Breast epithelium (tissue), 4 donors: ENCODE data around the gene GMFB. TPM values are rescaled to one million over a fixed set of nuclear protein-coding genes. Genes with fewer than 3 reads are reported as not detected.
"Not testable (repeated sequence)": the region's sequence is repeated elsewhere in the genome, so short reads cannot be mapped to it uniquely, and the experiment has no call there.

Experiments
- DNase-seq, 2 donors: peaks; one replicate each; pipeline ENCODE4 v3.0.0-alpha.2; 2019; ENCODE audit warnings: low spot score in 2 of 2
- H3K27ac ChIP-seq, 2 donors: fragments of 200-600 bp; sonication (generic) in 1 of 2; one replicate each; pipeline ENCODE4 v1.5.1; 2016 to 2019; ENCODE audit warnings: mild to moderate bottlenecking in 1 of 2
- H3K27me3 ChIP-seq, 2 donors: fragments of 200-600 bp; sonication (generic) in 1 of 2; one replicate each; pipeline versions ENCODE4 v1.5.1 to v1.6.0; 2017 to 2019; ENCODE audit warnings: control low read depth in 1 of 2, mild to moderate bottlenecking in 1 of 2
- H3K36me3 ChIP-seq: fragments of 200-600 bp; one replicate; pipeline ENCODE4 v1.5.1; 2019
- H3K4me1 ChIP-seq, 2 donors: fragments of 200-600 bp; sonication (generic); one replicate each; pipeline ENCODE4 v1.5.1; 2016 to 2019; ENCODE audit warnings: control low read depth in 1 of 2
- H3K4me3 ChIP-seq, 3 donors: fragments of 200-600 bp; sonication (generic); 1 replicate in 2 of 3; 2 replicates in 1 of 3; pipeline ENCODE4 v1.5.1; 2016 to 2019; ENCODE audit warnings: mild to moderate bottlenecking in 3 of 3, moderate library complexity in 2 of 3
- H3K9me3 ChIP-seq, 2 donors: fragments of 200-600 bp; sonication (generic) in 1 of 2; one replicate each; pipeline ENCODE4 v1.5.1; 2016 to 2019; ENCODE audit warnings: control low read depth in 1 of 2
- POLR2A ChIP-seq: fragments of 450-650 bp; IDR thresholded peaks from one replicate; pipeline ENCODE4 v1.6.1; 2016; ENCODE audit warnings: antibody characterized with exemption, mild to moderate bottlenecking, moderate library complexity
- POLR2AphosphoS5 ChIP-seq, 3 donors: sonication (generic); formaldehyde crosslinking; IDR thresholded peaks; one replicate each; pipeline ENCODE4 v1.6.1; 2017; ENCODE audit warnings: antibody characterized with exemption in 3 of 3
- intact Hi-C: fragments of 100-400 bp; cut with DNase I; formaldehyde crosslinking; loops from one replicate; pipeline ENCODE4 v1.15.1; 2023; ENCODE audit warnings: low total_unique reads
- total RNA-seq, 3 donors: library from RNA; depleted of rRNA; stranded (reverse); fragments of >200 nt; gene quantifications; one replicate each; pipeline ENCODE4 v1.1.0, GENCODE V29; 2016
- TF ChIP-seq, protein P1 (sequence below), 3 donors: fragments of 450-650 bp; IDR thresholded peaks; one replicate each; pipeline ENCODE4 v1.5.1; 2016 to 2017; ENCODE audit warnings: antibody characterized with exemption in 3 of 3, mild to moderate bottlenecking in 3 of 3, moderate library complexity in 3 of 3

The GMFB gene
- total RNA-seq, 3 donors from 2014 or later, result 43.3 to 82.5 (median 64.6) TPM

DNA sequence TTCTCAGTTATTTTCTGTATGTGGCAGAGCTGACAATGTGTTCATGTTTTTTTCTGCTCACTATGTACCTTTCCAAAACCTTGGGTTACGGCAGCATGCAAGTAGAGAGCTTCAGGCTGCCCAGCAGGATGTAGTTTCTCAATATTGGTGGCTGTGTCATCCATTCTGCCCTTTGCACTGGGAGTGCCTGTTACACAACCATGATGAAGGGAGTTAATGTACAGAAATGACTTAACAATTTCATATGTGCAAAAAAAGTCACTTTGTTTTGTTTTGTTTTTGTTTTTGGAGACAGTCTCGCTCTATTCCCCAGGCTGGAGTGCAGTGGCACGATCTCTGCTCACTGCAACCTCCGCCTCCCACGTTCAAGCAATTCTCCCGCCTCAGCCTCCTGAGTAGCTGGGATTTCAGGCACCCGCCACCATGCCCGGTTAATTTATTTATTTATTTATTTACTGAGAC lies 41.5 kb downstream of the GMFB start:
- intact Hi-C loops, result no loop called here

DNA sequence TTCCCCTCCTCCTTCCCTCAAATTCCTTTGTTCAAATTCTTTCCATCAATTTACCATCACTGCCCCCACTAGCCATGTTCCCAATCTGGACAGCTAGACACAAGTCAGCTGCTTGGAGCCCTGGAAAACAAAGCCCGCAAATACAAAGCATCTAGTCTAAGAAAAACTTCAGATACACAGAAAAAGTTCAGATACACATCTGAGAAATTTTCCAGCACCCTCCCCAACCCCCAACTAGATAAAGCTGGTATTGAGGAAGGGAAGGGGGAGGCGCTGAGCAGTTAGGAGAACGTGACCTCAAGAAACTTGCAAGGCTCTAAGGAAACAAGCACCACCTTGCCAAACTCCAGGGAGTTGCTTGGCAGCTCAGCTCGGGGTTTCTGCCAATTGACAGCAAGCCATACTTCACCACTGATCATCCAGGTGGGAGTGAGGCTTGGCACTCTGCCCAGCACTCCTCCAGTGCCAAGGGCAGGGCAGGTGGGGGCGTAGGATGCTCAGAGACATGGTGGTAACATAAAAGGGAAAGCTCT lies 42.6 kb downstream of the GMFB start:
- DNase-seq, result peak in 1 of 2 donors; percentile 36
- no peaks in the 10 kb centered on the region for H3K27me3 ChIP-seq
- no peaks in the 10 kb centered on the region for H3K4me1 ChIP-seq
- no peaks in the 10 kb centered on the region for H3K36me3 ChIP-seq
- H3K4me3 ChIP-seq, result peak overlapping the region in 1 of 3 donors; percentile 5
- intact Hi-C loops, result no loop called here
- TF ChIP-seq POLR2AphosphoS5 (IDR thresholded peaks at IDR 0.05), result no peak
- TF ChIP-seq, protein P1, sequence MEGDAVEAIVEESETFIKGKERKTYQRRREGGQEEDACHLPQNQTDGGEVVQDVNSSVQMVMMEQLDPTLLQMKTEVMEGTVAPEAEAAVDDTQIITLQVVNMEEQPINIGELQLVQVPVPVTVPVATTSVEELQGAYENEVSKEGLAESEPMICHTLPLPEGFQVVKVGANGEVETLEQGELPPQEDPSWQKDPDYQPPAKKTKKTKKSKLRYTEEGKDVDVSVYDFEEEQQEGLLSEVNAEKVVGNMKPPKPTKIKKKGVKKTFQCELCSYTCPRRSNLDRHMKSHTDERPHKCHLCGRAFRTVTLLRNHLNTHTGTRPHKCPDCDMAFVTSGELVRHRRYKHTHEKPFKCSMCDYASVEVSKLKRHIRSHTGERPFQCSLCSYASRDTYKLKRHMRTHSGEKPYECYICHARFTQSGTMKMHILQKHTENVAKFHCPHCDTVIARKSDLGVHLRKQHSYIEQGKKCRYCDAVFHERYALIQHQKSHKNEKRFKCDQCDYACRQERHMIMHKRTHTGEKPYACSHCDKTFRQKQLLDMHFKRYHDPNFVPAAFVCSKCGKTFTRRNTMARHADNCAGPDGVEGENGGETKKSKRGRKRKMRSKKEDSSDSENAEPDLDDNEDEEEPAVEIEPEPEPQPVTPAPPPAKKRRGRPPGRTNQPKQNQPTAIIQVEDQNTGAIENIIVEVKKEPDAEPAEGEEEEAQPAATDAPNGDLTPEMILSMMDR (IDR thresholded peaks at IDR 0.05), result no peak
- no peaks in the 10 kb centered on the region for H3K9me3 ChIP-seq
- H3K27ac ChIP-seq, result peak overlapping the region; percentile 38 to 44

More for the DNA sequence above, 41.5 kb downstream of the GMFB start:
- TF ChIP-seq POLR2A (no peak), POLR2AphosphoS5 (IDR thresholded peaks at IDR 0.05) (no peak)
- TF ChIP-seq, protein P1 (IDR thresholded peaks at IDR 0.05), result no peak
- Histone ChIP-seq H3K4me3 (no peak overlapping the region), H3K4me1 (no peaks in the 10 kb centered on the region), H3K9me3 (no peaks in the 10 kb centered on the region), H3K27ac (no peak overlapping the region), H3K27me3 (no peaks in the 10 kb centered on the region), H3K36me3 (no peaks in the 10 kb centered on the region)
- DNase-seq, result no peak

DNA sequence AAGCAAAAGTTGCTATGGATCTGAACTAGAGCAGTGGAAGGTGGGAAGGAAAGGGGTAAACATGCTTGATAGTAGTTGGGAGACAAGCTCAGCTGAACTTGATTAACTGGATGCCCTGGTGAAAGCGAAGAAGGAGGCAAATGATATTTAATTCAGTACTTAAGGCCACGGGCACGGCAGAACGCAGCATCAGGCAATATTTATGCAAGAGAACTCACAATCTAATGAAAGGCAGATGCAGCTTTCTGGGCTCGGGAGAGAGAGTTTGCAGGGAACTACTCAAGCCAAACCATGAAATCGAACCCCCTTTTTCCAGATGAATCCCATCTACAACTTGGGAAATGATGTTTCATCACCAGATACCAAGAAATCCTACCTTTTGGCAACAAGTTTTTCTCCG lies 44.1 kb downstream of the GMFB start:
- Histone ChIP-seq H3K27ac (peak overlapping the region; percentile 8 to 64), H3K4me1 (no peaks in the 10 kb centered on the region), H3K9me3 (no peaks in the 10 kb centered on the region), H3K27me3 (no peaks in the 10 kb centered on the region), H3K36me3 (no peaks in the 10 kb centered on the region), H3K4me3 (peak overlapping the region in 1 of 3 donors; percentile 17)
- intact Hi-C loops, result loop anchor here (2.0 kb wide), 1 partner anchor 46 kb away; no protein-coding TSS in a partner anchor
- TF ChIP-seq POLR2A (no peak), POLR2AphosphoS5 (IDR thresholded peaks at IDR 0.05) (no peak)
- TF ChIP-seq, protein P1 (IDR thresholded peaks at IDR 0.05), result no peak
- DNase-seq, result no peak

DNA sequence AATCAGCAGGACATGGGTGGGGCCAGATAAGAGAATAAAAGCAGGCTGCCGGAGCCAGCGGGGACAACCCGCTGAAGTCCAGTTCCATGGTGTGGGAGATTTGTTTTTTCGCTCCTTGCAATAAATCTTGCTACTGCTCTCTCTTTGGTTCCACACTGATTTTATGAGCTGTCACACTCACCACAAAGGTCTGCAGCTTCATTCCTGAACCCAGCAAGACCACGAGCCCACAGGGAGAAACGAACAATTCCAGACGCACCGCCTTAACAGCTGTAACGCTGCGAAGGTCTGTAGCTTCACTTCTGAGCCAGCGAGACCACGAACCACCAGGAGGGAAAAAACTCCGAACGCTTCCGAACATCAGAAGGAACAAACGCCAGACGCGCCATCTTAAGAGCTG lies 44.8 kb downstream of the GMFB start:
- H3K27me3 ChIP-seq, result no peaks in the 10 kb centered on the region
- TF ChIP-seq, protein P1 (IDR thresholded peaks at IDR 0.05), result no peak
- no peak for TF ChIP-seq POLR2A
- no peak for TF ChIP-seq POLR2AphosphoS5 (IDR thresholded peaks at IDR 0.05)
- H3K36me3 ChIP-seq, result no peaks in the 10 kb centered on the region
- no peaks in the 10 kb centered on the region for H3K9me3 ChIP-seq
- H3K27ac ChIP-seq, result peak overlapping the region in 1 of 2 donors; percentile 54
- H3K4me1 ChIP-seq, result no peaks in the 10 kb centered on the region
- no peak for DNase-seq
- H3K4me3 ChIP-seq, result peak overlapping the region in 1 of 3 donors; percentile 17
- intact Hi-C loops, result loop anchor here (2.0 kb wide), 1 partner anchor 47 kb away; no protein-coding TSS in a partner anchor

DNA sequence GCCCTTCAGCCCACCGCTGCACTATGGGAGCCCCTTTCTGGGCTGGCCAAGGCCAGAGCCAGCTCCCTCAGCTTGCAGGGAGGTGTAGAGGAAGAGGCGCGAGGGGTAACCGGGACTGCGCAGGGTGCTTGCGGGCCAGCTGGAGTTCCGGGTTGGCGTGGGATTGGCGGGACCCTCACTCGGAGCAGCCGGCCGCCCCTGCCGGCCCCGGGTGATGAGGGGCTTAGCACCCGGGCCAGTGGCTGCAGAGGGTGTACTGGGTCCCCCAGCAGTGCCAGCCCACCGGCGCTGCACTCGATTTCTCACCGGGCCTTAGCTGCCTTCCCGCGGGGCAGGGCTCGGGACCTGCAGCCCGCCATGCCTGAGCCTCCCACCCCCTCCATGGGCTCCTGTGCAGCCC lies 45.8 kb downstream of the GMFB start:
- H3K27me3 ChIP-seq, H3K27ac ChIP-seq, intact Hi-C loops, H3K9me3 ChIP-seq, H3K4me3 ChIP-seq, DNase-seq, H3K36me3 ChIP-seq, H3K4me1 ChIP-seq: not testable (repeated sequence)
